OCI-LY1 (cell line): ENCODE results near the gene MYH14.

Experiments
- H2AFZ ChIP-seq: fragments of 200-600 bp; sonication (generic), shearing (Covaris generic); 2 replicates; pipeline ENCODE4 v1.6.0; 2014; ENCODE audit warnings: antibody characterized with exemption, mild to moderate bottlenecking, low read length
- H3F3A ChIP-seq: fragments of 200-600 bp; sonication (generic), shearing (Covaris generic); 2 replicates; pipeline ENCODE4 v1.6.0; 2014; ENCODE audit warnings: mild to moderate bottlenecking, antibody characterized with exemption, low read length, moderate library complexity; ENCODE audit not compliant: insufficient read depth
- H3K27ac ChIP-seq: fragments of 200-600 bp; sonication (generic); 2 replicates; pipeline ENCODE4 v1.5.1; 2014; ENCODE audit warnings: low read length, mixed run types, mild to moderate bottlenecking, low read depth; ENCODE audit not compliant: poor library complexity, severe bottlenecking
- H3K27me3 ChIP-seq: fragments of 200-600 bp; sonication (generic); 2 replicates; pipeline ENCODE4 v1.6.0; 2014; ENCODE audit warnings: antibody characterized with exemption, mild to moderate bottlenecking, low read length, moderate library complexity; ENCODE audit not compliant: insufficient read depth
- H3K36me3 ChIP-seq: fragments of 200-600 bp; sonication (generic); 2 replicates; pipeline ENCODE4 v1.6.1; 2014; ENCODE audit warnings: mild to moderate bottlenecking, antibody characterized with exemption, low read length, moderate library complexity, mixed read lengths; ENCODE audit not compliant: insufficient read depth
- H3K4me1 ChIP-seq: fragments of 200-600 bp; sonication (generic); 2 replicates; pipeline ENCODE4 v1.5.1; 2014; ENCODE audit warnings: mild to moderate bottlenecking, low read length, moderate library complexity; ENCODE audit not compliant: insufficient read depth, severe bottlenecking
- H3K4me2 ChIP-seq: fragments of 200-600 bp; sonication (generic), shearing (Covaris generic); 2 replicates; pipeline ENCODE4 v1.6.1; 2014; ENCODE audit warnings: low read length
- H3K4me3 ChIP-seq: fragments of 200-600 bp; sonication (generic); 2 replicates; pipeline ENCODE4 v1.5.1; 2014; ENCODE audit warnings: low read length, low read depth, mild to moderate bottlenecking, mixed read lengths; ENCODE audit not compliant: poor library complexity, severe bottlenecking
- H3K79me2 ChIP-seq: fragments of 200-600 bp; shearing (Covaris generic); 2 replicates; pipeline ENCODE4 v1.6.1; 2016; ENCODE audit warnings: mixed run types, low read length, mixed read lengths; ENCODE audit not compliant: insufficient read depth
- H3K9ac ChIP-seq: fragments of 200-600 bp; sonication (generic), shearing (Covaris generic); 2 replicates; pipeline ENCODE4 v1.6.1; 2014; ENCODE audit warnings: mild to moderate bottlenecking, low read length, mixed read lengths
- H3K9me2 ChIP-seq: fragments of 200-600 bp; sonication (generic), shearing (Covaris generic); 2 replicates; pipeline ENCODE4 v1.6.1; 2014; ENCODE audit warnings: low read depth, mild to moderate bottlenecking, low read length, mixed read lengths
- H3K9me3 ChIP-seq: fragments of 200-600 bp; shearing (Covaris generic); 2 replicates; pipeline ENCODE4 v1.6.1; 2014; ENCODE audit warnings: low read length, mixed read lengths
- H4K20me1 ChIP-seq: fragments of 200-600 bp; sonication (generic), shearing (Covaris generic); 2 replicates; pipeline ENCODE4 v1.6.0; 2016; ENCODE audit warnings: mild to moderate bottlenecking, low read length; ENCODE audit not compliant: insufficient read depth
- CTCF ChIP-seq: fragments of 200-600 bp; sonication (generic), shearing (Covaris generic); IDR thresholded peaks from 2 replicates; pipeline ENCODE4 v1.5.1; 2017; ENCODE audit warnings: mild to moderate bottlenecking, antibody characterized with exemption, low read length, moderate library complexity, mixed read lengths
- EZH2 ChIP-seq: fragments of 200-600 bp; sonication (generic), shearing (Covaris generic); IDR thresholded peaks from 2 replicates; pipeline ENCODE4 v1.8.0; 2017; ENCODE audit warnings: borderline replicate concordance, mixed run types, mild to moderate bottlenecking, antibody characterized with exemption, low read length, moderate library complexity, mixed read lengths

MYH14 gene

GRCh38 chr19:50222691-50223438, 19.4 kb downstream of the MYH14 start:
- Histone ChIP-seq H3K9me3 (no peaks in the 10 kb centered on the region), H3F3A (no peaks in the 10 kb centered on the region), H3K79me2 (no peaks in the 10 kb centered on the region), H3K27me3 (no peaks in the 10 kb centered on the region; the same call in 1 of the 2 replicates), H3K36me3 (no peaks in the 10 kb centered on the region), H4K20me1 (no peaks in the 10 kb centered on the region), H2AFZ (no peak overlapping the region), H3K27ac (no peak overlapping the region), H3K4me1 (no peaks in the 10 kb centered on the region), H3K4me2 (no peak overlapping the region), H3K9me2 (no peaks in the 10 kb centered on the region), H3K4me3 (no peak overlapping the region), H3K9ac (no peak overlapping the region)
- TF ChIP-seq CTCF: no peak
- no peak for TF ChIP-seq EZH2

GRCh38 chr19:50223439-50223716, 20.0 kb downstream of the MYH14 start:
- Histone ChIP-seq H2AFZ (no peak overlapping the region), H3K9me3 (no peaks in the 10 kb centered on the region), H3K4me2 (no peak overlapping the region), H3F3A (no peaks in the 10 kb centered on the region), H3K9ac (no peak overlapping the region), H3K4me1 (no peaks in the 10 kb centered on the region), H3K36me3 (no peaks in the 10 kb centered on the region), H4K20me1 (no peaks in the 10 kb centered on the region), H3K9me2 (no peaks in the 10 kb centered on the region), H3K27me3 (no peaks in the 10 kb centered on the region; the same call in 1 of the 2 replicates), H3K79me2 (no peaks in the 10 kb centered on the region), H3K4me3 (no peak overlapping the region), H3K27ac (no peak overlapping the region)
- TF ChIP-seq EZH2 (no peak), CTCF (no peak)

- Histone ChIP-seq H3K79me2 (no peaks in the 10 kb centered on the region), H3K27me3 (no peaks in the 10 kb centered on the region; the same call in 1 of the 2 replicates), H4K20me1 (no peaks in the 10 kb centered on the region), H3K4me3 (no peak overlapping the region), H3K9ac (no peak overlapping the region), H3K9me2 (no peaks in the 10 kb centered on the region), H2AFZ (no peak overlapping the region), H3F3A (no peaks in the 10 kb centered on the region), H3K4me1 (no peaks in the 10 kb centered on the region), H3K36me3 (no peaks in the 10 kb centered on the region), H3K27ac (no peak overlapping the region), H3K4me2 (no peak overlapping the region), H3K9me3 (no peaks in the 10 kb centered on the region)
- TF ChIP-seq EZH2 (no peak), CTCF (no peak)
These were observed 21.7 kb downstream of the MYH14 start for GRCh38 chr19:50224986-50225747.
